Inflammatory macrophage treated with lipopolysaccharide for 4 hours (primary cell): ENCODE data around the gene HEXIM1.

Source experiments
- DNase-seq: peaks from one replicate; pipeline ENCODE4 v3.0.0-alpha.2; 2020

Gene HEXIM1

GRCh38 chr17:45175759-45176115, 27.5 kb downstream of the HEXIM1 start:
- no peak for DNase-seq

- DNase-seq, result no peak
Measured at GRCh38 chr17:45177563-45177962, 29.3 kb downstream of the HEXIM1 start.

- DNase-seq, result no peak
Measured at GRCh38 chr17:45184144-45184543, 35.9 kb downstream of the HEXIM1 start.

GRCh38 chr17:45186801-45187354, 38.6 kb downstream of the HEXIM1 start:
- DNase-seq, result no peak

- DNase-seq, result no peak
Measured at GRCh38 chr17:45189009-45189408, 40.7 kb downstream of the HEXIM1 start.

GRCh38 chr17:45190503-45191255, 42.4 kb downstream of the HEXIM1 start:
- no peak for DNase-seq

- DNase-seq, result no peak
Measured at GRCh38 chr17:45195424-45195823, 47.1 kb downstream of the HEXIM1 start.

- DNase-seq, result no peak
Measured at GRCh38 chr17:45197108-45197507, 48.8 kb downstream of the HEXIM1 start.

- peak; percentile 91 for DNase-seq
Measured at GRCh38 chr17:45197555-45198334, 49.5 kb downstream of the HEXIM1 start.

GRCh38 chr17:45200701-45201100, 52.4 kb downstream of the HEXIM1 start:
- peak; percentile 65 for DNase-seq

GRCh38 chr17:45201457-45201856, 53.2 kb downstream of the HEXIM1 start:
- DNase-seq, result no peak
